ENCODE measurements around the gene CNOT11.
A peak's percentile ranks its signal among the peaks of the same experiment; 100 is the strongest.
"Not testable (repeated sequence)": the region's sequence is repeated elsewhere in the genome, so short reads cannot be mapped to it uniquely, and the experiment has no call there.

The CNOT11 gene

DNA sequence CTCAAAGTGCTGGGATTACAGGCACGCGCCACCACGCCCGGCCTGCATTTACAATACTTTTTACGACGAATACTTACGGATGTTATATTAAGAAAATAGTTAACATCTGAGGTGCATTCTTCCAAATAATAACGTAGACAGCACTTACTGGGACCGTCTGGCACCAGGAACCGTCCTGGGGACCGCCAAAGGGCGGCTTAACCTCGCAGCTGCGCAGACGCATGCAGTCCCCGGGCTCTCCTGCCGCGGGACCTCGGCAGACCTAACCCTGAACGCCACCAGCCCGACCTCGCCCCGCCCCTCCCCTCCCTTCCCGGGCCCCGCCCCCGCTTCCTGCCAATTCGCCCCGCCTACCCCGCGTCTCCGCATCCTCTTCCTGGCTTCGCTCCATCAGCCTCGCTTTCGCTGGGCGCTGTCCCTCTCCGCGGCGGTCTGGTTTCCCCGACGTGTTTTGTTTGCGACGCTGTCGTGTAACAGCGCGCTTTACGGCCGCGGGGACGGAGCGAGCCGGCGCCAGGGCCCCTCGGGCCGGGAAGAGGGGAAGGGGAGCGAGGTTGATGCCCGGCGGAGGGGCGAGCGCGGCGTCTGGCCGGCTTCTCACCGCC, at the start of gene CNOT11:
Gene CNOT11, plus strand, starts transcription at position 479 of the 605 bp plus-strand sequence. Its CDS starts 79 bp downstream, at position 558.
- DNase-seq = peak; percentile 75 to 89

DNA sequence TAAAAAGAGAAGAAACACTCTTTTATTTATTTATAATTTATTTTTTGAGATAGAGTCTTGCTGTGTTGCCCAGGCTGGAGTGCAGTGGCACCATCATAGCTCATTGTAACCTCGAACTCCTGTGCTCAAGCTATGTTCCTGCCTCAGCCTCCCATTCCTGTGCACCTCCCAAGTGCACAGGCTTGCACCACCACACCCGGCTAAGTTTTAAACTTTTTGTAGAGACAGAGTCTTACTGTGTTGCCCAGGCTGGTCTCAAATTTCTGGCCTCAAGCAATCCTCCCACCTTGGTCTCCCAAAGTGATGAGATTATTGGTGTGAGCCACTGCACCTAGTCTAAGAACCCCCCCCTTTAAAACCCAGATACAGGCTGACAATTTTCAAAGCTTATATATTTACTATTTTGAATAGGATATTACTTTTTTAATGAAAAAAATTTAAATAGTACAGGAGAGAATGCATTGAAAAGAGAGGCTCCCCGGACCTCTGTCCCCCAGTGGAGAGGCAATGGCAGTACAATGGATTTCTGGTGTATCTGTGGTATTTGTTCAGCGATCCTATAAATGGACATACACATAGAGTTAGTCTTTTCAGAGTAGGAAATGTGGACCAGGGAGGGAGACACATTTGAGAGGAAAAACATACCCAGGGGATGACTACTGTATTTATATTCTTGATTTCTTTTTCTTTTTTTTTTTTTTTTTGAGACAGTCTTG, 48.1 kb upstream of the CNOT11 start:
- DNase-seq = no peak

DNA sequence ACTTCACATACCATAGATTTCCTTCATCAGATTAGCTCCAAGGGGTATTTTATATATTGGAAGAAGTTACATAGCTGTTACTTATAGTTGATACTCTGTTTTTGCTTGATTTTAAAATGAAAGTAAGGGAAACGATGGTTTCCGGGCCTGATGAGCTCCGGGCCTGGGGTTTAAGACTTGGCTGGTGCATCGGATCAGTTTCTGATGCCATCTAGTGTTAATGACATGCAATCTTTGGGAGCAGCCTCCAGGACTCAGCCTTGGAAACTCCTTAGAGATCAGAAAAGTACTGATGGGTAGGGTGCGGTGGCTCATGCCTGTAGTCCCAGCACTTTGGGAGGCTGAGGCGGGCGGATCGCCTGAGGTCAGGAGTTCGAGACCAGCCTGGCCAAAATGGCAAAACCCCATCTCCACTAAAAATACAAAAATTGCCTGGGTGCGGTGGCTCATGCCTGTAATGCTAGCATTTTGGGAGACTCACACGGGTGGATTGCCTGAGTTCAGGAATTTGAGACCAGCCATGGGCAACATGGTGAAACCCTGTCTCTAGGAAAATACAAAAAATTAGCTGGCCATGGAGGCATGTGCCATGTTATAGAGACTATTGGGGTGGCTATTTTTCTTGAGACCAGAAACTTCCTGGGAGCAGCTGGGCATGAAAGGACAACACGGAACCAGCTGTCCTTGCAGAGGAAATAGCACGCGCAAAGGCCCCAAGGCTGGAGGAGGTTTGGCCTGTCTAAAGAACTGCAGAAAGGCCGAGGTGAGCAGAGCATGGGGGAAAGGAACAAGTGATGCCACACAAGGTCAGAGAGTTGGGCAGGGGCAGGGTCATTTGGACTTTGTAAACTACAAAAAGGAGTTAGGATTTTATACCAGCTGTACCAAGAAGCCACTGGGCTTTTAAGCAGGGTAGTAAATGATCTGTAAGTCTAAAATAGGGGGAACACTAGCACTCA, 46.9 kb upstream of the CNOT11 start:
- peak in 1 of 2 experiments; percentile 14 for DNase-seq

DNA sequence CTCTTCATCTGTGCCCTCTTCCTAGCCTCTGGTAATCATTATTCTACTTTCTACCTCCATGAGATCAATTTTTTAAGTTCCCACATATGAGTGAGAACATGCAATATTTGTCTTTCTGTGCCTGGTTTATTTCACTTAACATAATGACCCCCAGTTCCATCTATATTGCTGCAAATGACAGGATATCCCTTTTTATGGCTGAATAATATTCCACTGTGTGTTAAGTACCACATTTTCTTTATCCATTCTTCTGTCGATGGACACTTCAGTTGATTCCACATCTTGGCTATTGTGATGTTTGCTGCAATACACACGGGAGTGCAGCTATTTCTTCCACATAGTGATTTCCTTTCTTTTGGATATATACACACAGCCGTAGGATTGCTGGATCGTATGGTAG, 43.9 kb upstream of the CNOT11 start:
- no peak for DNase-seq

DNA sequence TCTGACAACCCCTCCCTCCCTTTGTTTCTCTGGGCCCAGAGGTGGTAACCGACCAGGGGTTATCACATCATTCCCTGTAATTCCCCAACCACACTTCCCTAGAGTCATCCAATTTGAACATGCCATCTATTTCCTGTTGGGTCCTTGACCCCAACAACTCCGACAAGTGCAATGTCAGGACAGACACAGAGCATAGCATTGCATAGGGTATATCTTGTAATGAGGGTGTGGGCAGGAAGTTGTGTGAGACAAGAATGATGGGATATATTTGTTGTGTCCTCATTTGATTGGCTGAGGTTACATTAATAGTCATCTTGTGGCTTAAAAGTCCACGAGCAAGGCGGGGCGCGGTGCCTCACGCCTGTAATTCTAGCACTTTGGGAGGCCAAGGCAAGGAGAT, 33.4 kb upstream of the CNOT11 start:
- no peak for DNase-seq

DNA sequence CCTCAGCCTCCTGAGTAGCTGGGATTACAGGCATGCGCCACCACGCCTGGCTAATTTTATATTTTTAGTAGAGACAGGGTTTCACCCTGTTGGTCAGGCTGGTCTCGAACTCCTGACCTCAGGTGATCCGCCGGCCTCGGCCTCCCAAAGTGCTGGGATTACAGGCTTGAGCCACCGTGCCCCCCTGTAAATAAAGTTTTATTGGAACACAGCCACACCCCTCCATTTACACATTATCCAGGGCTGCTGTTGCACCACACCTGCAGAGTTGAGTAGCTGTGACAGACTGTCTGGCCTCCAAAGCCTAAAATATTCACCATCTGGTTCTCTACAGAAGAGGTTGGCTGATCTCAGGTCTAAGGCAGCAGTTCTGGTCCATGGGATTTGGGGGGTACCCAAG, 32.6 kb upstream of the CNOT11 start:
- DNase-seq = not testable (repeated sequence)

DNA sequence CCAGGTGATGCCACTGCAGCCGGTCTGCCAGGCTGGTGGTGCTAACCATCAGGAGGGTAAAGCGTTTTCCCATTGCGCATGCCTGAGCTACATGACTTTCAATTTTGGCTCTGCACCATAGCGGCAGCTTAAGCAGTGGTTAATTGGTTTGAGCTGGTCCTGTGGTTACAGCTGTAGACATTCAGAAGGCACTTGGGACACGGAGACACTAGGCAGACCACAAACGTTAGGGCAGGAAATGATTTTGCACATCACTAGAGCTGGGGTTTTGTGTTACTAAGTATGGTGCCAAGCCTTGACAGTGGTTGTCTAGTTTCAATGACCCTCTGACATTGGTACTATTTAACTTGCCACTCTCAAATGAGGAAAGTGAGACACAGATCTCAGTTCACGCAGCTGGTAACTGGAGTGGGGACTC, 28.9 kb upstream of the CNOT11 start:
- peak; percentile 2 to 4 for DNase-seq

DNA sequence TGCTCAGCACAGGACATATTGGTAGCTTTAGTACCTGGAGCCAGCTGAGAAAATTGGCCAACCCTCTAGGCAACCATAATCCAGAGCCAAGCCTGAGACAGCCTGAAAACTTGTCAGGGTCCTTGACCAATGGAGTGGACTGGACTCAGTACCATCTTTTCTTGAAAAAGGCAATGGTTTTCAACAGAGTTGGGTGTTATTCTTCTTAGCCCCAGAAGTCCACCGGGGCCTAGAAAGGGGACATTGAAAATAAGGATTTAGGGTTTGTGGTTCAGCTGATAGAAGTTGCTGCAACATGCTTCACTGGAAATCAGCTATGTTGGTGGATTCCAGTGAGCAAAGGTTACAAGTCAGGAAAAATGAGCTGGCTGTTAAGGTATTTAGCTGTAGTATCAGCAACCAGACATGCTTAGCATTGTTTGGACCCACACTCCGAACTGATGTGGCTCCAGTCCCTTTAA, 22.1 kb upstream of the CNOT11 start:
- DNase-seq = no peak

DNA sequence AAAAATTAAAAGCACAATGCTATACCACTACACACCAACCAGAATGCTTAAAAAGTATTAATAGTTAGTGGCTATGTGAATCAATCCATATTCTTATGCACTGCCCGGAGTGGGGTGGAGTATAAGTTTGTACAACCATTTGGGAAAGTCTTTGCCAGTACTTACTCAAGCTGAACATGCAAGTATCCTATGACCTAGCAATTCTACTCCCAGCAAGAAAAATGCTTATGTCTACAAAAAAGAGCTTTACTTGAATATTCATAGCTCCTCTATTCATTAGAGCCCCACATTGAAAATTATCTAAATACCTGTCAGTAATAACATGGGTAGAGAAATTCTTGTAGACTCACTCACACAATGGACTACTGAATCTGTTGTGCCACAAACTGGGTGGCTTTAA, 21.4 kb upstream of the CNOT11 start:
- no peak for DNase-seq

DNA sequence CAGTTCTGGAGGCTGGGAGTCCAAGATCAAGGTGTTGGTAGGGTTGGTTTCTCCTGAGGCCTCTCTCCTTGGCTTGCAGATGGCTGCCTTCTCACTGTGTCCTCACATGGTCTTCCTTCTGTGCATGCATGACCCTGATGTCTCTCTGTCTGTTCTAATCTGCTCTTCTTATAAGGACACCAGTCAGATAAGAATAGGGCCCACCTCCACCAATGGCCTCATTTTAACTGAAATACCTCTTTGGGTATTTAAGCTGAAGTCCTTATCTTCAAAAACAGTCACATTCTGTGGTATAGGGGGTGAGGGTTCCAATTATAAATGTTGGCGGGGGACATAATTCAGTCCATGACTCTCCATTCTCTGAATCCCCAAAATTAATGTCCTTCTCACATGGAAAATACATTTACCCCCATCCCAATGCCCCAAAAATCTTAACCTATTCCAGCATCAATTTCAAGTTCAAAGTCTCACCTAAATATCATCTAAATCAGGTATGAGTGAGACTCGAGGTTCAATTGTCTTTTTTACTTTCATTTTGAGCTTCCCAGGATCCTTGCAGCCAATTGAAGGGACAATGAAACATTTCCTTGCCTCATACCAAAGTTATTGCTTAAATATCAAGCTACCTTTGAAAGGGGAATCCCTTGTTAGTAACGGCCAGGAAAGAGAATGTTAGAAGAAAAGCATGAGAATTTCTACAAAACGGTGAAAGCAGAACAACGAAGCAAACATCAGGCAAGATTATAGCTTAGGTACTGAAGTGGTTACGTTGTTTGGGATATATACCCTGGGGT, 20.6 kb upstream of the CNOT11 start:
- DNase-seq = no peak

DNA sequence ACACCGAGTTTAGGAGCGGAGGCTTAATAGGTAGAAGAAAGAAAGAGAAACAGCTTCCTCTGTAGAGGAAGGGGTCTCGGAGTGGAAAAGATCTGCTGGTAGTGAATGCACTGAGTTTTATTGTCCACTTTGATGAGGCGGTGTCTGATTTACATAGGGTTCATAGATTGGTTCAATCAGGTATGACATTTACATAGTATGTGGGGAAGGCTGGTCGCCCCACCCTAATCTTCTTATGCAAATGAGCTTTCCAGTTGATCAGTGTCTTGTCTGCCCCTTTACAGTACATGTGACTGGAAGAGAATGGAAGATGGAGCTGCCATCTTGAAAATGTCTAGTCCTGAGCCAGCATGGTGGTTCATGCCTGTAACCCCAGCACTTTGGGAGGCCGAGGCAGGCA, 19.9 kb upstream of the CNOT11 start:
- DNase-seq = no peak

DNA sequence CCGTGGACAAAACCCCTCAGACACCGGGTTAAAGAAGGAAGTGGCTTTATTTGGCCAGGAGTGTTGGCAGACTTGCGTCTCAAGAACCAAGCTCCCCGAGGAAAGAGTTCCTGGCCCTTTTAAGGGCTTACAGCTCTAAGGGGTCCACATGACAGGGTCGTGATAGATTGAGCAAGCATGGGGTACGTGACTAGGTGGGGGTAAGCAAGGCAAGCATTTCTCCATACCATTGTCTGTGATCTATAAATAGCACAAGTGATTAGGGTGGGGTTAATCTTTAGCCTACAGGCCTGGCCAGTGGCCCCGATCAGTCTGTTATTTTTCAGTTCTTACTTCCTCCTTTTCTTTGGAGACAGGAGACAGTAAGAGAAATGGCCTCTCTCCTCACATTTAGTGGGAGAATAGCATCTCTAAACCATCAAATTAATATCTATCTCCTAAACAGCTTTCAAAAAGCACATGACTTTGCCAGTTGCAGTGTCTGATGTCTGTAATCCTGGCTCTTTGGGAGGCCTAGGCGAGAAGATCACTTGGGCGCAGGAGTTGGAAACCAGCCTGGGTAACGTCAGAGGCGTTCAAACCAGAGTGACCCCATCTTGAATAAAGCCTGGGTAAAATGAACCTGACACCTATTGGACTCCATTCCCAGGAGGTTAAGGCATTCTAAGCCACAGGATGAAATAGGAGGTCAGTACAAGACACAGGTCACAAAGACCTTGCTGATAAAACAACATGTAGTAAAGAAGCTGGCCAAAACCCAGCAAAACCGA, 18.3 kb upstream of the CNOT11 start:
- no peak for DNase-seq

DNA sequence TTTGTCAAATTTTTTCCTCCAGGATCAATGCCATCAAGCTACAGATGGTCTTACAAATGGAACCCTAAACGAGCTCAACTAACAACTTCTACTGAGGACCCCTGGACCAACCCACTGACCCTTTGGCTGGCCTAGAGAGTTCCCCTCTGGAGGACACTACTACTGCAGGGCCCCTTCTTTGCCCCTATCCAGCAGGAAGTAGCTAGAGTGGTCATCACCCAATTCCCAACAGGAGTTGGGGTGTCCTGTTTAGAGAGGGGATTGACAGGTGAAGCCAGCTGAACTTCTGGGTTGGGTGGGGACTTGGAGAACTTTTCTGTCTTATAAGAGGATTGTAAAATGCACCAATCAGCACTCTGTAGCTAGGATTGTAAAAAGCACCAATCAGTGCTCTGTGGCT, 16.7 kb upstream of the CNOT11 start:
- DNase-seq = not testable (repeated sequence)

DNA sequence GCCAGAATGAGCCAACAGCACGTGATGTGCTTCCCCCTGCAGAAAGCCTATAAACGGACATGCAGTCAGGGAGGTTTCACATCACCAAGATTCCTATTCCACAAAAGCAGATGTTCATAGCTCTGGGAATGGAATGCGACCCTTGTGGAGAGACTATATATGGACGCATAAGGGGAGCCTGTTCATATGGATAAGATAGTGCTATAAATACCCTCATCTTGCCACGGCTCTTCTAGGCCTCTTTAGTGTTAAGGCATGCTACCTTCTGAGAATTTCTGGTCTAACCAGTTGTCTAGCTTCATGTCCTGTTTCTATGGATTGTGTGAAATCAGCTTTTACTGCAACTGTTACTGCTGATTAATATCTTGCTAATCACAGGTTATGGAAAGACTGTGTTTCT, 14.7 kb upstream of the CNOT11 start:
- not testable (repeated sequence) for DNase-seq

DNA sequence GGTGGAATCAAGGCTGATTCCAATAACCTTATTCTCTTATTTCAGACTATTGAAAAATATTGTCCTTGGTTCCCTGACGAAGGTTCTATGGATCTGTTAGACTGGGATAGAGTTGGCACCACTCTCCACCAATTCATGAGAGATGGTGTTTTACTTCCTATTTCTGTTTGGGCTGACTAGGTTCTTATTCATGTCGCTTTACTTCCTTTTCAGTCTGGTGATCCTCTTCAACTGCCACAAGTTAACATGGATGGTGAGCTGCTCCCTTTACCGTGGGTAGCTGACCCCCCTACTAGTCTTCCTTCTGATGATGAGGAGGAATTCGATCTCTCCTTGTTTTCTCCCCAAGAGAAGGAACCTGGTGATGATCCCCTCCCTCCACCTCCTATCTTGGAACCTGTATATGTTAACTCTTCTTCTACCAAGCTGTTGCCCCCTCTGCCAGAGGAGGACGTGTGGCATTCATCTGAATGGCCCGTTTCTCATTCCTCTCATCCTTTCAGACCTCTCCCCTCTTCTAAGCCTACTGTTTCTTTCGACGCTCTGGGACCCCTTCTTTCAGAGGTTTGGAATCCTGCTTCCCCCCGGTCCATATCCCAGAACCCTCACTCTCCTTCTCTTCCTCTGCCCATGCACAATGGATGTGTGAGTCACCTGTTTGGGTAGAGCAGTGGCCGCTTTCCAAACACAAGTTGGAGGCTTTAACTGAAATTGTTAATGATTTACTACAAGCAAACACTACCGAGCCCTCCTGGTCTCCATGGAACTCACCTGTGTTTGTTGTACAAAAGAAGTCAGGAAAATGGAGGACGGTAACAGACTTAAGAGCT, 13.5 kb upstream of the CNOT11 start:
- no peak for DNase-seq

DNA sequence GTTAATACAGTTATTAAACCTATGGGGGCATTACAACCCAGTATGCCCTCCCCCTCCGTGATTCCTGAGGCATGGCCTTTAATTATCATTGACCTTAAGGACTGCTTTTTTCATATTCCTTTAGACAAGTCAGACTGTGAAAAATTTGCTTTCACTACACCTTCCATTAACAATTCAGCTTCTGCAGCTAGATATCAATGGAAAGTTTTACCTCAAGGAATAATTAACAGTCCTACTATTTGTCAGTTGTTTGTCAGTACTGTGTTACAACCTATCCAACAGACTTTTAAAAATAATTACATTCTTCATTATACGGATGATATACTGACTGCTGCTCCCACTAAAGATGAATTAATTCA, 12.9 kb upstream of the CNOT11 start:
- DNase-seq = not testable (repeated sequence)

DNA sequence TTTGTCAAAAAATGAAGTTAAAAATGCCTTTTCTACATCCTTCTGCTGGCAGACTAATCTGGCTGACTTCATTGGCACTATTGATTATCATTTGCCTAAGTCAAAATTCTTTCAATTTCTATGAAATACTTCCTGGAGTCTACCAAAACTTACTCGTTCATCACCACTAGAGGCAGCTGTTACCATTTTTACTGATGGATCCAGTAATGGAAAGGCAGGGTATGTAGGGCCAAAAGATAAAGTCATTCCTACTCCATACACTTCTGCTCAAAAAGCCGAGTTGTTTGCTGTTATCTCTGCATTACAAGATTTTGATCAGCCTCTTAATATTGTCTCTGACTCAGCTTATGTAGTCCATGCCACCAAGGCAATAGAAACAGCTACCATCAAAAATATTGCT, 12.0 kb upstream of the CNOT11 start:
- DNase-seq = not testable (repeated sequence)

DNA sequence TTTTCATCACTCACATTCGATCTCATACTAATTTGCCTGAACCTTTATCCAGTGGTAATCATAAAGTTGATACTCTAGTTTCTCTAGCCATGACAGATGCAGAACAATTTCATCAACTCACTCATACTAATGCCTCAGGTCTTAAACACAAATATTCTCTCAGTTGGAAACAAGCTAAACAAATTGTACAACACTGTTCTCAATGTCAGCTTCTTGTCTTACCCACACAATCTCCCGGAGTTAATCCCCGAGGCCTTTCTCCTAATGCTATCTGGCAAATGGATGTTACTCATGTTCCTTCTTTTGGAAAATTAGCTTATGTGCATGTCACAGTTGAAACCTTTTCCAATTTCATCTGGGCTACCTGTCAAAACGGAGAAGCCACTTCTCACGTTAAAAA, 11.5 kb upstream of the CNOT11 start:
- no peak for DNase-seq

DNA sequence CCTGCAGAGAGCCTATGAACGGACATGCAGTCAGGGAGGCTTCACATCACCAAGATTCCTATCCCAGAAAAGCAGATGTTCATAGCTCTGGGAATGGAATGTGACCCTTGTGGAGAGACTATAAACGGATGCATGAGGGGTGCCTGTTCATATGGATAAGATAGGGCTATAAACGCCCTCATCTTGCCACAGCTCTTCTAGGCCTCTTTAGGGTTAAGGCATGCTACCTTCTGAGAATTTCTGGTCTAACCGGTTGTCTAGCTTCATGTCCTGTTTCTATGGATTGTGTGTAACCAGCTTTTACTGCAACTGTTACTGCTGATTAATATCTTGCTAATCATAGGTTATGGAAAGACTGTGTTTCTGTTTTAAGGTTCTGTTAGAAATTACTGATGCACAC, 8.3 kb upstream of the CNOT11 start:
- not testable (repeated sequence) for DNase-seq

DNA sequence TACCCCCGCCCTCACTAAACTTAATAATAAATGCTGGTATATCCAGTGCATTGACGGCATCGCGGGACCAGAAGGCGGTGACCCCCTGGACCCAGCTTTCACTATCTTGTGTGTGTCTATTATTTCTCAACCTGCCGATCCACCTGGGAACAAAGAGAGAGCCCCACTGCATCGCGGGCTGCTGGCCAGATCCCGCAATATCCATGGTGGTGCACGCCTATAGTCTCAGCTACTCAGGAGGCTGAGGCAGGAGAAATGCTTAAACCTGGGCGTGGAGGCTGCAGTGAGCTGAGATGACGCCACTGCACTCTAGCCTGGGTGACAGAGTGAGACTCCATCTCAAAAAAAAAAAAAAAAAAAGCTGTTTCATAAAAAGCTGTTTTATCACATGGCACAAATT, 7.8 kb upstream of the CNOT11 start:
- not testable (repeated sequence) for DNase-seq

DNA sequence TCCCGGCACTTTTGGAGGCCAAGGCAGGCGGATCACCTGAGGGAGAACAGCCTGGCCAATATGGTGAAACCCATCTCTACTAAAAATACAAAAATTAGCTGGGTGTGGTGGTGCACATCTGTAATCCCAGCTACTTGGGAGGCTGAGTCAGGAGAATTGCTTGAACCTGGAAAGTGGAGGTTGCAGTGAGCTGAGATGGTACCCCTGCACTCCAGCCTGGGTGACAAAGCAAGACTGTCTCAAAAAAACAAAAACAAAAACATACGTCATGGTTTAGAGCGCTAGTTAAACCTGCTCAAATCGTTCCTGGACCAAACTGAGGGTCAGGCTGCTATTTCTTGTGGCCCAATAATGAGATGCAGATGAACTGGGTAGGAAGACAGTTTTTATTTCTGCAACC, 7.2 kb upstream of the CNOT11 start:
- not testable (repeated sequence) for DNase-seq

All from NCI-H187 (cell line).